GM19240 (cell line): ENCODE data around the gene ATP8B4.

Experiments
- DNase-seq: peaks from one replicate; pipeline ENCODE4 v3.0.0; 2011; ENCODE audit warnings: low spot score; ENCODE audit not compliant: insufficient read length

ATP8B4 gene

DNA sequence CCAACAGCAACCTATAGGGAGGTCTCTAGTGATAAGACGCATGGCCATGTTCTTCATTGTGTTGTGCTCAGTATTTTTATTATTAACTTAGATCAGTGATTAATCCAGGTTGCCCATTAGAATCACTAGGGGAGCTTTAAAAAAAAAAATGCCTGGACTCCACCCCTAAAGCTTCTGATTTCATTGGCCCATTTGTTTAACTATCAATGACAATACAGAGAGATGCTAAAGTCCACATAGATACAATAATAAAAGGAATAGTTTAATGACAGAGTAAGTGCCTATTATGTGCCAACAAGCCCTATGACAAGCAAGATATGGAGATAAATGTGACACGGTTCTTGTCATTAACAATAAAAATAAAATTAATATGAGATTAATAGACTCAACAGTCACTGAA is 55.8 kb downstream of the ATP8B4 start:
- DNase-seq = no peak

DNA sequence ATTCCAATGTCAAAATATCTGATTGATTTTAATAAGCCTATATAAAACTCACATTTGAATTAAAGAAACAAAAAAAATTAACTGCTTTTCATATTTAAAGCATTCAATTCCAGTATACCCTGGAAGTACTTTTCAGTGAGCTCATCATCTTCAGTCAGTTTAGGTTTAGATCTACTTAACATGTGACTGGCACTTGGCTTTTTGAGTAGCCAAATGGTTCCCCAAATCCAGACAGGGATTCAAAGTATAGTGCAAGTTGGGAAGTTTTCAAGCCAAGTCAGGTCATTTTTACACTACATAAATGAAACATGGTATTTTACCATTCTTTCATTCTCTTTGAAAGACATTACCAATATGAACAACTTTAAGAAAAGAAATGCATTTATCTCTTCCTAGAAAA is 57.5 kb downstream of the ATP8B4 start:
- DNase-seq = no peak

- no peak for DNase-seq
These were observed 59.1 kb downstream of the ATP8B4 start for GRCh38 chr15:50059883-50060282.

DNA sequence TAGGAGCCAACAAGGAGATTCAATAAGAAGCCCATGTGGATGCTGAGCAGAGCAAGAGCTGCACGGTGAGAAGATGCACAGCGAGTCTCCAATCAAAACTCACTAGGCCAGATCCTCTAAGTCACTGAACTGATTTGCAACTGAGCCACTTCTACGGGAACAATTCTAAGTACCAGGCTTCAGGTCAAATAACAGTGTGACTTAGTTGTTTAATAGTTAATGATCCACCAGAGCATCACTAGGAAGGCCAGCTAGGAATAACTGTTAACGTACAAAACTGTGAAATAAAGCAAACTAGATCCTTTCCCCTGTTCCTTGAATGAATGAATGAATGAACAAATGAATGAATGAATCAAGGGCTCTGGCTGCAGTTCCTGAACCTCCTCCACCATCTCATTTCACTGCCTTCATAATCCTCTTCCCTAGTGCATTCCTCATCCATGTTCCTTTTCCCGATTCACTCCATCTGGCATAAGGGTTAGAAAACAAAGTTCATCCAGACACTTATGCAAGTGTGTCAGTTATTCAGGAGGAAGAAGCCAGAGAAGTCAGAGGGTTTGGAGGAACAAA is 59.7 kb downstream of the ATP8B4 start:
- no peak for DNase-seq

DNA sequence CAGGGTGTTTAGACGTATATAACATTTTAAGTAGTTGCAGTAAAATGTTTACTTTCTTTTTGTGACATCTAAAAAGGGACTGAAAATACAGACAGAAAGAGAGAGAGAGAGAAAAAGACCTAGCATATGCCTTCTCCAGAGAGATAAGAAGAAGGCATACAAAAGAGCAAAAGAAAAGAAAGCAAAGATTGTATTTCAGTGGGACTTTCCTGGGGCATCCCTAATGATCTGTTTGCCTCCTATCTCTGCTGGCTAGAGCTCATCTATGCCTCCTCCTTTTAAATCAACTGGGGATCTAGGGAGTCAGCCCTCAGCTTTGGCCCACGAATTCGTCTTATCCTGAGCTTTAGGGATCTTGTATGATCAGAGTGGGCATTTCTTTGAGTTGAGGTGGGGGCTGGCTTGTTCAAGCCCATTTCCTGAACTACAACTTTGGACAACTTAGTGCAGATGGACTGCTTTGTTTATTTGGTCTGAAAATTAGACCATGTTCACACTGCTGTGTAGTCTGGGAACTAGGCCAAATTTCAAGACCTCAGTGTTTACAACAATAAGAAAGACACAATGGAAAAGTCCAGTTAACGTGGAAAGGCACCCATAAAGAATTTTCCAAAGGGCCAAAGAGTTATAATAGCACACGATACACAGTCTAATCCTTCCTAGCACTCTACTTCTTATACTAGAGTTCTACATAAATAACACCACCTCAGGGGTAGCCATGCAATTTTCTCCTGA is 61.0 kb downstream of the ATP8B4 start:
- DNase-seq = no peak

GRCh38 chr15:50057196-50057595 is 61.8 kb downstream of the ATP8B4 start:
- no peak for DNase-seq

GRCh38 chr15:50055750-50056157 is 63.3 kb downstream of the ATP8B4 start:
- no peak for DNase-seq

DNA sequence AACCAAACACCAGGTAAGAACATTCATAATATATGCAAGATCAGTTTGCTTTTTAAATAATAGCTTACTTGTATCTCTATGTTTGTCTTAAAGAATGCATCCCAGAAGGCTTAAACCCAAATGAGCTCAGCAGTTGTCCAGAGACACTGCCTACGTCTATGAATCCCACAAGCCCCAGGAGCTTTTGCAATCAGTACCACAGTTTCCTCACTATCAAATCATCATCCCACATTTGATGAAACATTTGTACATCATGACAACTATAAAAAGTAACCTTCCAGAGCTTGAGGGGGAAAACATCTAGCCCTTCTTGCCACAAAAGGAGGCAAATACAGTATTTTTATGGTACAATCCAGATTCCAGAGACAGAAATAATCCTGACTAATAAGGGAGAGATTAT is 63.7 kb downstream of the ATP8B4 start:
- no peak for DNase-seq

- DNase-seq = no peak
These were observed 65.8 kb downstream of the ATP8B4 start for GRCh38 chr15:50053055-50053856.

DNA sequence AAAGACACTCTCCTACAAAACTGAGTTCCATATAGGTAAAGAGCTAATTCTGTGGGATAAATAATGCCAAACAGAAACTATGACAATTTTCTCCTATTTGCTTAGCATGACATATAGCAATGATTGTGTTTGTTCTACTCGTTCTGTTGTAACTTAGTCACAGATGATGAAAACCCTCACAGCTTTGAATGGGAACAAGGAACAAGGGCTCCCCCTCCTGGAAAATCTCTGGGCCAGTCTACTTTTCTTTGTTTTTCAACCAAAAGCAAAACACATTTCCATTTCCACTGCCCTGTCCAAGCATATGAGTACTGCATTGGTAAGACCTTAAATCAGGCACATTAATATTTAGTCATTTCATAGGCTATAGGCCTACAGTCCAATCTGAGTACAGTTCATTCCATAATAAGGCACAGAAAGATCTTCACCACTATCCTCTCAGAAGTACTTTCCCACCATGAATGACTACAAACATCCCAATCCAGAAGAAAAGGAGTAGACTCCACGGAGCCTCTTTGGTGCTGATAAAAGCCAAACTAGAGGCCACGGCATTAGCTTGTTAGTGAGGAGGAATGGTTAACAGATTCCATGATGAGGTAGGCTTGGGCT is 67.1 kb downstream of the ATP8B4 start:
- no peak for DNase-seq

- DNase-seq = no peak
These were observed 67.9 kb downstream of the ATP8B4 start for GRCh38 chr15:50050986-50051743.

GRCh38 chr15:50049871-50050270 is 69.2 kb downstream of the ATP8B4 start:
- no peak for DNase-seq

DNA sequence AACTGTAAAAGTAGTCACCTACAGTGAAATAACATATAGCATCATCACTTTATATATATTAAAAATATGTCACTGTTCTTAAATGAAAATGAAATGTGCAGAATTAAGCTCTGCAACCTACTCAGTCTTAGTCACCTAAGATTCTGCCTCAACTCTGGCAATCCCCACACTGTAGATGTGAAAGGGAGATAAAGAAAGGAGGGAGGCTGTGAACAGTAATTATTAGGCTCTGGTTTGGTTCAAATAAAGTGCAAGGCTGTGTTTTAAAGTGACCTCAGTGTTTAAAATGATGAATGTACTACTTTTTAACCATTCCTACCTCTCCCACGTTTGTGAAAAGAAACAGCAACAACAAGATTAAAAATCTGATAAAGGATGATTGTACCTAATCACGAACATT is 72.2 kb downstream of the ATP8B4 start:
- DNase-seq = no peak

DNA sequence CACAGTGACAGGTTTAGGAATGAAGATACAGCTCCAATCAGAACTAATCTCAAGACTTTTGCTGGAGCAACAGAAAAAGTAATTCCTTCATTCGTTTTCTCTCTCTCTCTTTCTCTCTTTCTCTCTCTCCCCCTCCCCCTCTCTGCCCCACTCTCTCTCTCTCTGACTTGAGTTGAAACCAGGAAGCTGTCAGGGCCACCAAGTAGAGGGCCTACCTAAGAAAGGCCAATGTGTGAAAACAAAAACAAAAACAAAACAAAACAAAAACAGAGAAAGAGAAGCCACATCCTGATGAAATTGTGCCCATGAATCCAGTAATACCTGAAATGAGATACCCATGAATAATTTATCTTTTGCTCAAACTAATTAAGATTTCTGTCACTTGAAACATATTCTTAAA is 72.9 kb downstream of the ATP8B4 start:
- no peak for DNase-seq

GRCh38 chr15:50044904-50045303 is 74.1 kb downstream of the ATP8B4 start:
- no peak for DNase-seq

DNA sequence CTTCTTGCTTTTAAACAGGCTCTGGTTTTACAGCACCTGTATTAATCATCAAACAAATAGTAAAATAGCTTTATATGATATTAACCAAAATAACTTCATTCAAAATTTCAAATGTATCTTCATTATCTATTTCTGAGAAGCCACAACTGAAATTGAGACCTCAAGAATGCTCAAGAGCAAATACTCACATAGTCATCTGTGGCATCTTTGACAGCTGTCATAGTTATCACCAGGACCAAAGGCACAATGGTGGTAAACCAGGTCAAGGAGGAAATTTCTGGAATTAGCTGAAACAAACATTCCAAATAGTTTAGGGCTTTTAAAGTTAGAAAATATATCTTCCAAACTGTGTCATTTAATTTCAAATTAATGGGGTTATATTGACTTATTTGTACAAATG is 74.6 kb downstream of the ATP8B4 start:
- DNase-seq = no peak

DNA sequence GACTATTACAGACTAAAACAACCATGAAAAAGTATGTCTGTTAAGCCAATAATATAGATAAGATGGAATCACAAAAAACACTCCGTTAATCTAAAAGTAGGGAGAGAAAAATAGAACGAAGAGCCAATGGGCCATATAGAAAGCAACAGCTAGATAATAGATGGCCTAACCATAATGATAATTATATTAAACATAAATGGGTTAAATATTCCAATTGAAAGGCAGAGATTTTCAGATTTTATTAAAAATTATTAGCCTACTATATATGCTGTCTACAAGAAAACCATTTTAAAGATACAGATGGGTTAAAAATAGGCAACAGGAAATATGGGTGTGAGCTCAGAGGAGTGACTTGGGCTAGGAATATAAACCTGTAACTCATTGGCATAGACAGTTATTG is 76.3 kb downstream of the ATP8B4 start:
- DNase-seq = no peak

GRCh38 chr15:50030456-50030855 is 88.6 kb downstream of the ATP8B4 start:
- no peak for DNase-seq

DNA sequence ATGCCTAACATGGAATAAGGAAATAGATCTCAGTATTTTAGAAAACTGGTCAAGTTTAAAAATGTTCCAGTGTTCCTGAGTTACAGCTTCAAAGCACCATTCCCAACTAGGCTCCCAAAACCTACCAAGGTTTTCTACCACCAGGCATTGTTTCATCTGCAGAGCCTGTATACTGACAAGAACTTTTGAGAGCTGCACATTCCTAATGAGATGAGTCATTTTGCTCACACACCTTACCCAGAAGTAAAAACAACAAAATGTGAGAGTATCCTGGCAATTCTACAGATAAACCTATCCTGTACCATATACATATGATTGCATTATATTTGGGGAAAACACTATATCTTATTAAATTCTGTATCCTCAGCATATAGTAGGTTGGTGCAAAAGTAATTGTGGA is 90.7 kb downstream of the ATP8B4 start:
- no peak for DNase-seq

DNA sequence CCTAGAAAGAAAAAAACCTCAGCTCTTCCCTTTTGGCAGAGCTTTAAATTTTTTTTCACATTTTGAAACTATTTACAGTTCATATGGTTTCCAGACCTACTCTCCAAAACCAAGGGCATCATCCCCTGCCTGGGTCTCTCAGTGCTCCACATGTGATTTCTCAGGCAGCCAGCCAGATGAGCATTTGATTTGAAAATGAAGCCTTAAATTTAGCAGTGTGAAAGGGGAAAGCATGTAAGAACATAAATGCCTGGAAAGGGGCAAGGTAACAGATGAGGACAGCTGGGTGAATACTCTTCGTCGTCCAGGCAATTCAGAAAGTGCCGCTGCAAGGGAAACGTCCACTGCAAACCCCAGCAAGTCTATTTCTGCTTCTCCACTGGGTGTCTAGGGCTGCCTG is 94.8 kb downstream of the ATP8B4 start:
- no peak for DNase-seq

- DNase-seq = no peak
These were observed 100.5 kb downstream of the ATP8B4 start for GRCh38 chr15:50018491-50018890.
